Mesothelial cell of epicardium (in vitro differentiated cells): ENCODE results near the gene B4GALNT4. TPM values are rescaled to one million over a fixed set of nuclear protein-coding genes. Genes with fewer than 3 reads are reported as not detected.
"Not testable (repeated sequence)": the region's sequence is repeated elsewhere in the genome, so short reads cannot be mapped to it uniquely, and the experiment has no call there.

Experiments used
- DNase-seq, 2 experiments: peaks; one replicate each; pipeline ENCODE4 v3.0.0; 2021; ENCODE audit warnings: low spot score in 2 of 2; ENCODE audit not compliant: unreplicated experiment in 2 of 2
- H3K27ac Mint-ChIP-seq: 2 replicates; pipeline ENCODE4 v1.8.0; 2021; ENCODE audit warnings: mixed read lengths
- H3K27me3 Mint-ChIP-seq: 2 replicates; pipeline ENCODE4 v1.8.0; 2021; ENCODE audit warnings: low read depth, mixed read lengths
- H3K36me3 Mint-ChIP-seq: 2 replicates; pipeline ENCODE4 v1.8.0; 2021; ENCODE audit warnings: mixed read lengths
- H3K4me1 Mint-ChIP-seq: 2 replicates; pipeline ENCODE4 v1.8.0; 2021; ENCODE audit warnings: mixed read lengths
- H3K4me3 Mint-ChIP-seq: 2 replicates; pipeline ENCODE4 v1.8.0; 2021; ENCODE audit warnings: mild to moderate bottlenecking, moderate library complexity, mixed read lengths
- H3K9me3 Mint-ChIP-seq: 2 replicates; pipeline ENCODE4 v1.8.0; 2021; ENCODE audit warnings: mixed read lengths
- total RNA-seq: library from RNA; stranded (reverse); gene quantifications from 3 replicates; pipeline ENCODE4 v1.2.1, GENCODE V29; 2021
- TF ChIP-seq, protein P1 (sequence below): fragments of 200-600 bp; sonication (generic); IDR thresholded peaks from one replicate; pipeline ENCODE4 v1.5.0; 2021; ENCODE audit warnings: antibody characterized with exemption; ENCODE audit not compliant: unreplicated experiment

B4GALNT4 gene
- total RNA-seq, 1 donor from 2014 or later: 314 TPM

DNA sequence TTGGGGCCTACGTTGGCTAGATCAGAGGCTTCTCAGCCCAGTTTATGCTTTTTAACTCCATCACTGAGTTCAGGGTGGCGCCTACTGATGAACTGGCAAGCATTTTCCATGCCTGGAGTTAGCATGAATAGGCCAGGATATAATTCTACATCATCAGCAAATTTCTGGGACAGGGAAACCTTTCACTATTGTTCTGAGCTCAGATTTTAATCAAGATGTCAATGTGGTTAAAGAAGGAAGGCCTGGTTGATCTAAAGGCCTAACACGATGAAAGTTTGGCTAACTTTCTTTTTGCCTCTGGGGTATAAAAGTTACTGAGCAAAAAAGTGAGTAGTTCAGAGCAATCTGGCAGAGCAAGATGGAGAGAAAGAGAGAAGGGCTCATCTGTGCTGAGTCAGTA, 27.0 kb upstream of the B4GALNT4 start:
- no peaks in the 10 kb centered on the region for H3K9me3 Mint-ChIP-seq
- H3K27me3 Mint-ChIP-seq: peaks cover 1% of the 10 kb centered on the region
- H3K4me1 Mint-ChIP-seq: peaks cover 3% of the 10 kb centered on the region
- peak overlapping the region; percentile 22 for H3K27ac Mint-ChIP-seq
- TF ChIP-seq, protein P1, sequence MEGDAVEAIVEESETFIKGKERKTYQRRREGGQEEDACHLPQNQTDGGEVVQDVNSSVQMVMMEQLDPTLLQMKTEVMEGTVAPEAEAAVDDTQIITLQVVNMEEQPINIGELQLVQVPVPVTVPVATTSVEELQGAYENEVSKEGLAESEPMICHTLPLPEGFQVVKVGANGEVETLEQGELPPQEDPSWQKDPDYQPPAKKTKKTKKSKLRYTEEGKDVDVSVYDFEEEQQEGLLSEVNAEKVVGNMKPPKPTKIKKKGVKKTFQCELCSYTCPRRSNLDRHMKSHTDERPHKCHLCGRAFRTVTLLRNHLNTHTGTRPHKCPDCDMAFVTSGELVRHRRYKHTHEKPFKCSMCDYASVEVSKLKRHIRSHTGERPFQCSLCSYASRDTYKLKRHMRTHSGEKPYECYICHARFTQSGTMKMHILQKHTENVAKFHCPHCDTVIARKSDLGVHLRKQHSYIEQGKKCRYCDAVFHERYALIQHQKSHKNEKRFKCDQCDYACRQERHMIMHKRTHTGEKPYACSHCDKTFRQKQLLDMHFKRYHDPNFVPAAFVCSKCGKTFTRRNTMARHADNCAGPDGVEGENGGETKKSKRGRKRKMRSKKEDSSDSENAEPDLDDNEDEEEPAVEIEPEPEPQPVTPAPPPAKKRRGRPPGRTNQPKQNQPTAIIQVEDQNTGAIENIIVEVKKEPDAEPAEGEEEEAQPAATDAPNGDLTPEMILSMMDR: no peak
- DNase-seq: no peak
- no peak overlapping the region for H3K4me3 Mint-ChIP-seq
- no peaks in the 10 kb centered on the region for H3K36me3 Mint-ChIP-seq

DNA sequence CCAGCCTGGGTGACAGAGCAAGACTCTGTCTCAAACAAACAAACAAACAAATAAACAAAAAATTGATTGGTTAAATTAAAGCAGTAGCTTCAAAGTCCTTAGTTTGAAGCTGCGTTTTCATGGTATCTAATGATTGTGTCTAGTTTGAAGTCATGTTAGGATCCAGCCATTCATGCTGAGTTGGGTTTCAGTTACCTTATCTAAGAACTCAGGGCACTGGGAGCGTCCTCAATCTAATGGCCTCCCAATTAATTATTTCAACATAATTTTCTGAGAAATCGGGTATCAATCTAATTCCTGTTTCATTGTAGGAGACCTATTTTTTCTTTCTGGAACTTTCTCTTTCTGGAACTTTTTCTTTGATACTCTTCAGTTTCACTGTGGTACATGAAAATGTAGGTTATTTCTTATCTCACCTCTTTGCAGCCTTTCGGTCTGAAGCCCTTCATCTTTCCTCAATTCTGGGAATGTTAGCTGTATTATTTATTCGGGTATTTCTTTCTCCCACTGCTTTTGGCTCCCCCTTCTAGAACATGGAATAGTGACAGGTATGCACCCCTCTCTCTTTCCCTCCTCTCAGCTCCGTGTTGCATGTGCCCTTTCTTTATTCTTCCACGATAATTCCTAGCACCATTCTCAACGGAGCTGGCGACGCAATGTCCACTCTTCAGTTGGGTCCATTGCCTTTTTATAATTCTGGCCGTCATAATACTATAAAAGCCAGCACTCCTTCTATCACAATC, 24.3 kb upstream of the B4GALNT4 start:
- Mint-ChIP-seq H3K4me3 (no peak overlapping the region), H3K4me1 (peaks cover 3% of the 10 kb centered on the region), H3K9me3 (no peaks in the 10 kb centered on the region), H3K27me3 (peaks cover 1% of the 10 kb centered on the region), H3K36me3 (no peaks in the 10 kb centered on the region), H3K27ac (no peak overlapping the region)
- no peak for DNase-seq
- TF ChIP-seq, protein P1: no peak

DNA sequence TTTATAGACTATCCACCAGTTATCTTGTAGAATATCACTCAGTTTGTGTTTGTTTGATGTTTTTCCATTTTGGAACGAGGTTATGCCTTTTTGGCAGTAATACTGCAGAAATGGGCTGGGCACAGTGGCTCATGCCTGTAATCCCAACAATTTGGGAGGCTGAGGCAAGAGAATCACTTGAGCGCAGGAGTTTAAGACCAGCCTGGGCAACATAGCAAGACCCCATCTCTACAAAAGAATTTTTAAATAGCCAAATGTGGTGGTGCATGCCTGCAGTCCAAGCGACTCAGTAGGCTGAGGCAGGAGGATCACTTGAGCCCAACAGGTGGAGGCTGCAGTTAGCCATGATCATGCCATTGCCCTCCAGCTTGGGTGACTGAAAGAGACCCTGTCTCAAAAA, 22.8 kb upstream of the B4GALNT4 start:
- Mint-ChIP-seq H3K27ac (no peak overlapping the region), H3K4me1 (peaks cover 17% of the 10 kb centered on the region), H3K27me3 (no peaks in the 10 kb centered on the region), H3K9me3 (no peaks in the 10 kb centered on the region), H3K36me3 (no peaks in the 10 kb centered on the region), H3K4me3 (no peak overlapping the region)
- TF ChIP-seq, protein P1: no peak
- no peak for DNase-seq

DNA sequence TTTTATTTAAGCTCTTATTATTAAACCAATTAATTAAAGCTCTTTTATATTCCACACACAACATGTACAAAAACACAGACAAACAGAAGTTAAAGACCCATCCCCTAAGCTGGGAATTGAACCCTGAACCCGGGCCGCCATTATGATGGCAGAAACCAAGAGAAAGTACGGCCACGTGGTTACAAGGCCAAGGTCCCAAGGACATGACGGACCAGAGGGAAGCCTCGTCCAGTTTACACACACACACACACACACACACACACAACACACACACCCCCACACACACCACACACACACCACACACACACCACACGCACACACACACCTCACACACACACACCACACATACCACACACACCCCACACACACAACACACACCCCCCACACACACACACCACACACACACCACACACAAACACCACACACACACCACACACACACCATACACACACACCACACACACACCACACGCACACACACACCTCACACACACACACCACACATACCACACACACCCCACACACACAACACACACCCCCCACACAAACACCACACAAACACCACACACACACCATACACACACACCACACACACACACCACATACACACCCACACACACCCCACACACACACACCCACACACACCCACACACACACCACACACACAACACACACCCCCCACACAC, 19.9 kb upstream of the B4GALNT4 start:
- not testable (repeated sequence) for H3K27ac Mint-ChIP-seq

DNA sequence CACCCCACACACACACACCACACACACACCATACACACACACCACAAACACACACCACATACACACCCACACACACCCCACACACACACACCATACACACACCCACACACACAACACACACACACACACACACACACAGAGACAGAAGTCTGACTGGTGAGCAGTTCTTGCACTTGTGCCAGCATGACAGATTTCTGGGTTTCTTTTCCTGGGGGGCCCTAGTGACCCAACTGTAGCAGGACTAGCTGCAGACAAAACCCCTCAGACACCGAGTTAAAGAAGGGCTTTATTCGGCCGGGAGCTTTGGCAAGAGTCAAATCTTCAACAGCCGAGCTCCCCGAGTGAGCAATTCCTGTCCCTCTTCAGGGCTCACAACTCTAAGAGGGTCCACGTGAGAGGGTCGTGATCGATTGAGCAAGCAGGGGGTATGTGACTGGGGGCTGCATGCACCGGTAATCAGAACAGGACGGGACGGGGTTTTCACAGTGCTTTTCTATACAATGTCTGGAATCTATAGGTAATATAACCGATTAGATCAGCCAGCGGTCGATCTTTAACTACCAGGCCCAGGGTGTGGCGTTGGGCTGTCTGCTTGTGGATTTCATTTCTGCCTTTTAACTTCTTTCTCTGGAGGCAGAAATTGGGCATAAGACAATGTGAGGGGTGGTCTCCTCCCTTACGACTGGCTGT, 19.1 kb upstream of the B4GALNT4 start:
- H3K27me3 Mint-ChIP-seq, H3K4me3 Mint-ChIP-seq, H3K9me3 Mint-ChIP-seq, H3K36me3 Mint-ChIP-seq, DNase-seq: not testable (repeated sequence)
- Mint-ChIP-seq H3K4me1 (peaks cover 41% of the 10 kb centered on the region), H3K27ac (peak overlapping the region; percentile 86)

More for the DNA sequence above, 19.9 kb upstream of the B4GALNT4 start:
- not testable (repeated sequence) for H3K36me3 Mint-ChIP-seq, H3K27me3 Mint-ChIP-seq, H3K4me3 Mint-ChIP-seq, H3K9me3 Mint-ChIP-seq, DNase-seq
- peaks cover 36% of the 10 kb centered on the region for H3K4me1 Mint-ChIP-seq

DNA sequence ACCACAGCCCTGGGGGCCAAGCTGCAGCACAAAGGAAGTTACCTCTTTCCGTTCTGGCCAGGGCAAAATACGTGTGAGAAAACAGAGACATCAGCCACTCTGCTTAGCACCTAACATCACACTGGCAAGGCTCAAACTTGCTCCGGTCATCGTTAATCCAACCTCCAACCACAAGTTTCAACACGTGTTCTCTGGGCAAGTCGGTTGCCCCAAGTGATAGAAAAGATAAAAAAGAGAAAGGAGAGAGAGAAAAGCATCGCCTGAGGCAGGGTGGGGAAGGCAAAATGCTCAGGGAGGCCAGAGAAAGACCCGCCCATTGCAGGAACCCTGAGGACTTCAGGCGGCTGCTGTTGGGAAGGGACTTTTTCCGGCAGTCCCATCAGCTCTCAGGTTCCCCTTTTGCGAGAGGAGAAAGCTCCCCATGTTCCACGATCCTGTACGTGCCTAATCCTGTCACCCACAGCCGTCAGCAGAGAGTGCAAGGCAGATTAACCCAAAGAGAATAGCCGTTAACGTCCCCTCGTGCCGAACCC, 18.5 kb upstream of the B4GALNT4 start:
- Mint-ChIP-seq H3K27me3 (no peaks in the 10 kb centered on the region), H3K4me3 (no peak overlapping the region), H3K4me1 (peaks cover 45% of the 10 kb centered on the region), H3K27ac (peak overlapping the region; percentile 86), H3K9me3 (no peaks in the 10 kb centered on the region), H3K36me3 (no peaks in the 10 kb centered on the region)
- TF ChIP-seq, protein P1: no peak
- no peak for DNase-seq
